Smooth muscle cell (in vitro differentiated cells): Measurements from ENCODE around the gene AMBRA1. TPM values are rescaled to one million over a fixed set of nuclear protein-coding genes. Genes with fewer than 3 reads are reported as not detected.

Experiments
- DNase-seq: peaks from one replicate; lab custom pipeline; 2025; ENCODE audit not compliant: unreplicated experiment; lab: John Stamatoyannopoulos, UW
- H2AFZ ChIP-seq: fragments of 200-600 bp; sonication (generic); 2 replicates; pipeline ENCODE4 v1.6.0; 2016; ENCODE audit warnings: antibody characterized with exemption, low read depth, mild to moderate bottlenecking
- H3F3A ChIP-seq: fragments of 200-600 bp; sonication (generic); 2 replicates; pipeline ENCODE4 v1.6.0; 2017; ENCODE audit warnings: antibody characterized with exemption, low read depth
- H3K27ac ChIP-seq: fragments of 200-600 bp; sonication (generic); 2 replicates; pipeline ENCODE4 v1.5.1; 2016; ENCODE audit warnings: low read depth, mild to moderate bottlenecking
- H3K27me3 ChIP-seq: fragments of 200-600 bp; sonication (generic); 2 replicates; pipeline ENCODE4 v1.6.1; 2016; ENCODE audit warnings: low read depth, mild to moderate bottlenecking
- H3K36me3 ChIP-seq: fragments of 200-600 bp; sonication (generic); 2 replicates; pipeline ENCODE4 v1.5.1; 2016; ENCODE audit warnings: low read depth
- H3K4me1 ChIP-seq: fragments of 200-600 bp; sonication (generic); 2 replicates; pipeline ENCODE4 v1.5.1; 2016; ENCODE audit warnings: low read depth
- H3K4me2 ChIP-seq: fragments of 200-600 bp; sonication (generic); 2 replicates; pipeline ENCODE4 v1.6.0; 2016; ENCODE audit warnings: mild to moderate bottlenecking
- H3K4me3 ChIP-seq: fragments of 200-600 bp; sonication (generic); 2 replicates; pipeline ENCODE4 v1.5.1; 2016; ENCODE audit warnings: mild to moderate bottlenecking
- H3K79me2 ChIP-seq: fragments of 200-600 bp; sonication (generic); 2 replicates; pipeline ENCODE4 v1.6.0; 2016; ENCODE audit warnings: low read depth, mild to moderate bottlenecking
- H3K9ac ChIP-seq: fragments of 200-600 bp; sonication (generic); 2 replicates; pipeline ENCODE4 v1.6.0; 2016; ENCODE audit warnings: low read depth
- H3K9me3 ChIP-seq: fragments of 200-600 bp; sonication (generic); replicated peaks from 2 replicates; pipeline ENCODE4 v1.5.1; 2016; ENCODE audit warnings: low read depth
- H4K20me1 ChIP-seq: fragments of 200-600 bp; sonication (generic); 2 replicates; pipeline ENCODE4 v1.6.0; 2016; ENCODE audit warnings: low read depth
- CTCF ChIP-seq: fragments of 200-600 bp; sonication (generic); IDR thresholded peaks from 2 replicates; pipeline ENCODE4 v1.5.1; 2017; ENCODE audit warnings: borderline replicate concordance, mild to moderate bottlenecking, antibody characterized with exemption; ENCODE audit not compliant: insufficient read depth, poor library complexity, severe bottlenecking
- WGBS: methylation state at CpG from one replicate; pipeline ENCODE4 v1.1.7; 2016; ENCODE audit warnings: low lambda C conversion rate; 5-methylcytosine and 5-hydroxymethylcytosine counted together
- polyA plus RNA-seq: library from polyadenylated mRNA; unstranded; fragments of >200 nt; fragmentation: Nextera tagmentation; extraction: Ambion mirVana; gene quantifications from 2 replicates; pipeline ENCODE4 v1.2.1, GENCODE V29; 2016
- total RNA-seq: library from RNA; depleted of rRNA; stranded (reverse); fragments of >200 nt; gene quantifications from 2 replicates; pipeline ENCODE4 v1.2.3, GENCODE V29; 2014

The AMBRA1 gene
- total and polyA plus RNA-seq, 2 experiments from 2014 or later = 10.3 to 38.3 TPM

GRCh38 chr11:46359953-46360352, 233.9 kb downstream of the AMBRA1 start:
- Histone ChIP-seq H3K27ac (no peak overlapping the region), H3K4me1 (peaks cover 20% of the 10 kb centered on the region), H3K79me2 (peaks cover 63% of the 10 kb centered on the region), H3K4me2 (no peak overlapping the region), H2AFZ (no peak overlapping the region), H3K4me3 (no peak overlapping the region), H3K9me3 (no peaks in the 10 kb centered on the region), H3F3A (no peaks in the 10 kb centered on the region), H4K20me1 (peaks cover 79% of the 10 kb centered on the region), H3K9ac (no peak overlapping the region), H3K27me3 (no peaks in the 10 kb centered on the region), H3K36me3 (no peaks in the 10 kb centered on the region)
- 90% methylated on average over 1 of the region's 1 CpG for WGBS
- no peak for TF ChIP-seq CTCF
- DNase-seq = no peak

GRCh38 chr11:46357483-46357936, 236.3 kb downstream of the AMBRA1 start:
- H3K27ac ChIP-seq = no peak overlapping the region
- TF ChIP-seq CTCF = no peak
- H3K9ac ChIP-seq = no peak overlapping the region
- no peak overlapping the region for H2AFZ ChIP-seq
- DNase-seq = no peak
- no peaks in the 10 kb centered on the region for H3K9me3 ChIP-seq
- no peaks in the 10 kb centered on the region for H3F3A ChIP-seq
- no peaks in the 10 kb centered on the region for H3K36me3 ChIP-seq
- H3K4me3 ChIP-seq = no peak overlapping the region
- H3K4me2 ChIP-seq = no peak overlapping the region
- H3K4me1 ChIP-seq = peaks cover 13% of the 10 kb centered on the region
- WGBS = 92% methylated on average over 11 of the region's 11 CpGs
- H3K27me3 ChIP-seq = no peaks in the 10 kb centered on the region
- peaks cover 79% of the 10 kb centered on the region for H4K20me1 ChIP-seq
- peaks cover 70% of the 10 kb centered on the region for H3K79me2 ChIP-seq

- Histone ChIP-seq H3K9me3 (no peaks in the 10 kb centered on the region), H3K4me2 (no peak overlapping the region), H3K27me3 (no peaks in the 10 kb centered on the region), H4K20me1 (peaks cover 79% of the 10 kb centered on the region), H3K27ac (no peak overlapping the region), H3K4me3 (no peak overlapping the region), H3K79me2 (peaks cover 75% of the 10 kb centered on the region), H3F3A (no peaks in the 10 kb centered on the region), H3K9ac (no peak overlapping the region), H3K36me3 (no peaks in the 10 kb centered on the region), H2AFZ (no peak overlapping the region), H3K4me1 (peaks cover 13% of the 10 kb centered on the region)
- no peak for TF ChIP-seq CTCF
- WGBS = 62% methylated on average over 7 of the region's 7 CpGs
- no peak for DNase-seq
Measured at GRCh38 chr11:46356924-46357482, 236.8 kb downstream of the AMBRA1 start.

GRCh38 chr11:46353698-46354097, 240.1 kb downstream of the AMBRA1 start:
- no peaks in the 10 kb centered on the region for H3K9me3 ChIP-seq
- no peak overlapping the region for H3K27ac ChIP-seq
- no peak overlapping the region for H2AFZ ChIP-seq
- H3K4me3 ChIP-seq = no peak overlapping the region
- no peaks in the 10 kb centered on the region for H3K27me3 ChIP-seq
- no peak overlapping the region for H3K4me2 ChIP-seq
- 22% methylated on average over 8 of the region's 9 CpGs for WGBS
- DNase-seq = no peak
- H3K79me2 ChIP-seq = peaks cover 81% of the 10 kb centered on the region
- no peak for TF ChIP-seq CTCF
- H3K4me1 ChIP-seq = peaks cover 5% of the 10 kb centered on the region
- no peak overlapping the region for H3K9ac ChIP-seq
- H4K20me1 ChIP-seq = peaks cover 79% of the 10 kb centered on the region
- H3K36me3 ChIP-seq = no peaks in the 10 kb centered on the region
- H3F3A ChIP-seq = no peaks in the 10 kb centered on the region
